Amniotic stem cell (primary cell): ENCODE results near the gene TMEM178A.

Experiments
- DNase-seq: peaks from one replicate; lab custom pipeline; 2025; lab: John Stamatoyannopoulos, UW

Gene TMEM178A

DNA sequence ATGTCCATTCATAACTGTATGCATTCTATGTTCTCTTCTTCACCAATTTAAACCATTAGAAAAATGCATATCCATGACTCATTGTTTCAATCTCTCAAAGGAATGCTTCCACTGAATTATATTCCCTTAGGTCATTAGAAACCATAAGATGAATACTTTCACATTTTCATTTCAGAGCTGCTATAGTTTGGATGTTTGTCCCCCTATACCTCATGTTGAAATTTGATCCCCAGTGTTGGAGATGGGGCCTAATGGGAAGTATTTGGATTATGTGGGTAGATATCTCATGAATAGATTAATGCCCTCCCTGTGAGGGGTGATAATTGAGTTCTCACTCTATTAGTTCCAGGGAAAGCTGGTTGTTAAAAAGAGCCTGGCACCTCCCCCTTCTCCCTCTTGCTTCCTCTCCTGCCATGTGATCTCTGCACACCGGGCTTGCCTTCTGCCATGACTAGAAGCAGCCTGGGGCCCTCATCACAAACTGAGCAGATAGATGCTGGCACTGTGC is 77.6 kb downstream of the TMEM178A start:
- no peak for DNase-seq

DNA sequence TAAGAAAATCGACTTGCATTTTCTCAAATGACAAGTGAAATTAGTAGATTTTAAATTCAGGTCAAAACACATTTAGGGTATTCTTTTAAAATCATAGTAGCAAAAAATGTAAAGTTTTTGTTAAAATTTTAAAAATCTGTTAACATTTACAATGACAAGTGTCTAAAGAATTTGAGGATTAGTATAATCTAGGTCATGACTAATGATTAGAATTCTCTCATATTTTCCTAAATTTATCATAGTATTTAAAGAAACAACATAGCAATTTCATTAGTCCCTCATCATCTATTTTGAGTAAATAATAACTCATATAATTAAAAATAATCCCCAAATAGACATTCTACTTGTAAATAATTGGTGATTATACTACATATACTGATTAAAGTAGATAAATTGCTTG is 89.7 kb downstream of the TMEM178A start:
- no peak for DNase-seq

GRCh38 chr2:39757156-39757555 is 91.4 kb downstream of the TMEM178A start:
- no peak for DNase-seq

DNA sequence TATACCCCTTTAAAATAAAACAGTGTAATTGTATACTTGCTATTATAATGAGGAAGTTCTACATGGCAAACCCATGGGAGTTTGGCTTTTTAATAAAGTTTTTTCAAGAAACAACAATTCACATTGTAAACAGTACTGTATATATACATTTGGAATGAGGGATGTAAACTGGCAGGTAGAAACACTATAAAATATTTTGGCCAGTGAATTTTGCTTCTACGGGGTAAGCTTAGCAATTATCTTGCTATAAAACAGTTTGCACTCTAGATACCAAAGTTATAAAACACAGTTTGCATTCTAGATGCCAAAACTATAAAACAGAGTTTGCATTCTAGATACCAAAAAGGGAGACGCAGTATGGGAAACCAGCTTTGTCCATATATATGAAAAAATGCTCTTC is 96.7 kb downstream of the TMEM178A start:
- no peak for DNase-seq
